GM19023 (cell line): ENCODE data around the gene HTR3A.

Experiments used
- ATAC-seq: cut with Tn5 transposase; IDR thresholded peaks from one replicate; pipeline ENCODE4 v1.9.1; 2021; ENCODE audit warnings: mild to moderate bottlenecking, moderate library complexity; ENCODE audit not compliant: unreplicated experiment

HTR3A gene

DNA sequence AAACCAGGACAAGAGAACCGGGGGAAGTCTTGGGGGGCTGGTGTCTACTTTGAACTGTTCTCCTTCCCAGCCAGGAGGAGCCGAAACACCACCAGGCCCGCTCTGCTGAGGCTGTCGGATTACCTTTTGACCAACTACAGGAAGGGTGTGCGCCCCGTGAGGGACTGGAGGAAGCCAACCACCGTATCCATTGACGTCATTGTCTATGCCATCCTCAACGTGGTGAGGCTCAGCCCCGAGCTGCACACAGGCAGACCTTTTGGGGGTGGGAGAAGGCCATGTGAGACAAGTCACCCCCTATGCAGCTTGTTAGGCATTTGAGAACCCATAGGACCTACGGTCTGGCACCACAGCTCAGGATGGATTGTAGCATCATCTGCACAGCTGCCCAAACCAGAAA lies 2.8 kb downstream of the HTR3A start:
- ATAC-seq = no peak

DNA sequence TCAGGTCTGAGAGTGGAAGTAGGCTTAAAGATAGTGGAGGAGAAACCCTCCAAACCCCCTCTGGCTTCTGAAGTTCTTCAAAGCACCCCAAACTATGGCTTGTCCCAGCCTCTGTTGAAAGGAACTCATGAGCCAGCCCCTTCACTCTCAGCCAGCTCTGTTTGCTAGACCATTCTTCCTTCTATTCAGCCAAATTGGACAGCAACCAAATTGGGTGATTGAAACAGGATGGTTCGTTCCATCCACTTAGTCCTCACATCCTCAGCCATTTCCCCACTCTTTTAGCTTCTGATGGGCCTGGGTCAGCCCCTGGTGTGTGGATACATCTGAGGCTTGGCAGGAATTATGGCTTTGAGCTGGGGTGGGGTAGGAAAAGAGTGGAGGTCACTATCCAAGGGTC lies 4.5 kb downstream of the HTR3A start:
- ATAC-seq = no peak

DNA sequence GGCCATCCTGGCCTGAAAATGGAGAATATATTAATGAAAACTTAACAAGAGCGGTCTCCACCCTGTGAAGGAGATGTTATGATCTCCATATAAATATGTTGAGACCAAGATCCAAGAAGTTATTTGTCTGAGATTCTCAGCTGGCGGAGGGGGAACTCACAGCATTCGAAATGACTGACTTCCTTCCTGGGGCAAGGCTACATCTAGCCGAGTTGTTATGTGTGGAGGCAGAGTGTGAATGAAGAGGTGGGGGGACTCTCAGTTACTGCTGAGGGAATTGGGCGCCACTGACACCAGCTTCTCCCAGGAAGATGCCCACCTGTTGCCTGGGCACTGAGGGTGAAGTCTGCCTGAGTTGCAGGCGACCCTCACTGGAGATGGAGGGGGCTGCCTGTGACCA lies 5.9 kb downstream of the HTR3A start:
- ATAC-seq = no peak

DNA sequence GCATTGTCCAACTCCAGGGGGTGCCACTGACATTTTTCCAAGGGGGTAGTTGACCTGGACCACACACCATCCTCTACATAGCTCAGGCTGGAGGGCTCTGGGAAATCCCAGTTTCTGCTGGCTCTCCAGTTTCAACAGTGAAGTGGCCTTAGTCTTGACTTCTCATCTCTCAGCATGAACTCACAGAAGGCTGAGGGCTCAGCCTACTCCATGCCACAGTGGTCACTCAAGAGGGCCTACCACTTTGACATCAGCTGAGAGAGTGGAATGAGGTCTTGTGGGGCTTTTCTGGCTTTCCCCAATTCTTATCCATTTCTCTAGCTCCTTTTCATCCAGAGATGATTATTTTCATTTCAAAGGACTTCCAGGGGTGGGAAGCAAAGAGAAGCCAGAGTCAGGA lies 7.4 kb downstream of the HTR3A start:
- no peak for ATAC-seq

DNA sequence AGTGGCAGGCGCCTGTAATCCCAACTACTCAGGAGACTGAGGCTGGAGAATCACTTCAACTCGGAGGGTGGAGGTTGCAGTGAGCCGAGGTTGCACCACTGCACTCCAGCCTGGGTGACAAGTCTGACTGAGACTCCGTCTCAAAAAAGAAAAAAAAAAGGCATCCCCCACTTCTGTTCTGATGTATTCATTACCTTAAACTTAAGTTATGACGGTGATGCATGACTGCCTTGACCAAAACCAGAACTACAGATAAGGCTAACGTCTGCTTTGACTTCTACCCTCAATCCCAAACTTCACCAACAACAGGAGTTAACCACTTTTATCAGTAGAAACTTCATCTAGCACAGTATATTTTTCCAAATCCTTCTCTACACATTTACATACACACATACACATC lies 9.9 kb downstream of the HTR3A start:
- no peak for ATAC-seq

DNA sequence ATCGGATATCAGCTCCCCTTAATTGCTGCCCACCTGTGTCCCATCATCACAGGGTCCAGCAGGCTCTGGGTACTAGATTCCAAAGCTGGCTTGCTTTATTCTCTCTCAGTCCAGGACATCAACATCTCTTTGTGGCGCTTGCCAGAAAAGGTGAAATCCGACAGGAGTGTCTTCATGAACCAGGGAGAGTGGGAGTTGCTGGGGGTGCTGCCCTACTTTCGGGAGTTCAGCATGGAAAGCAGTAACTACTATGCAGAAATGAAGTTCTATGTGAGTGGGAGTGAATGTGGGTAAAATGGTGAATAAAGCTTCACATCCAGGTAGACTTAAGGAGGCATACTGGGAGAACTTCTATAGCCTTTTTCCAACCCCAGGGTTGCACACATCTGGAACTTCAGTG lies 11.0 kb downstream of the HTR3A start:
- ATAC-seq = no peak

DNA sequence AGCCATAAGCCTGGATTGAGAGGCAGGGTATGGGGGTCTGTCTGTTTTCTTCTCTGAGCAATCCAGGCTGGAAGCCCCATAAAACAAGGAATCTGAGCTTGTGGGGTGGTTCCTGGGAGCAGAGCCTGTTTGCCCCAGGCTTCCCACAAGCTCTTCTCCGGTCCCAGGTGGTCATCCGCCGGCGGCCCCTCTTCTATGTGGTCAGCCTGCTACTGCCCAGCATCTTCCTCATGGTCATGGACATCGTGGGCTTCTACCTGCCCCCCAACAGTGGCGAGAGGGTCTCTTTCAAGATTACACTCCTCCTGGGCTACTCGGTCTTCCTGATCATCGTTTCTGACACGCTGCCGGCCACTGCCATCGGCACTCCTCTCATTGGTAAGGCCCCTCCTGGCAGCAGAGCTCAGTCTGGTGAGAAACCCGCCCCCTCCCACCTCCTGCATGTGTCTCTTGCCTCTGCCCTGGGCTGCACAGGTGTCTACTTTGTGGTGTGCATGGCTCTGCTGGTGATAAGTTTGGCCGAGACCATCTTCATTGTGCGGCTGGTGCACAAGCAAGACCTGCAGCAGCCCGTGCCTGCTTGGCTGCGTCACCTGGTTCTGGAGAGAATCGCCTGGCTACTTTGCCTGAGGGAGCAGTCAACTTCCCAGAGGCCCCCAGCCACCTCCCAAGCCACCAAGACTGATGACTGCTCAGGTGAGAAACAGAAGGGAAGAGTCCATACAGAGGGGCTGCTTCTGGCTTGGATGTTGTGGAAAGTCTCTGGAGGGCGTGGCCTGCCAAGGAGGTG lies 11.6 kb downstream of the HTR3A start:
- no peak for ATAC-seq

DNA sequence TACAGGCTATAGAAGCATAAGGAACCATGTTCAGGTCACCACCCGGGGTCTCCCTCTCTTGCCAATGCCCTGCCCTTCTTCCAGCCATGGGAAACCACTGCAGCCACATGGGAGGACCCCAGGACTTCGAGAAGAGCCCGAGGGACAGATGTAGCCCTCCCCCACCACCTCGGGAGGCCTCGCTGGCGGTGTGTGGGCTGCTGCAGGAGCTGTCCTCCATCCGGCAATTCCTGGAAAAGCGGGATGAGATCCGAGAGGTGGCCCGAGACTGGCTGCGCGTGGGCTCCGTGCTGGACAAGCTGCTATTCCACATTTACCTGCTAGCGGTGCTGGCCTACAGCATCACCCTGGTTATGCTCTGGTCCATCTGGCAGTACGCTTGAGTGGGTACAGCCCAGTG lies 14.5 kb downstream of the HTR3A start:
- no peak for ATAC-seq

DNA sequence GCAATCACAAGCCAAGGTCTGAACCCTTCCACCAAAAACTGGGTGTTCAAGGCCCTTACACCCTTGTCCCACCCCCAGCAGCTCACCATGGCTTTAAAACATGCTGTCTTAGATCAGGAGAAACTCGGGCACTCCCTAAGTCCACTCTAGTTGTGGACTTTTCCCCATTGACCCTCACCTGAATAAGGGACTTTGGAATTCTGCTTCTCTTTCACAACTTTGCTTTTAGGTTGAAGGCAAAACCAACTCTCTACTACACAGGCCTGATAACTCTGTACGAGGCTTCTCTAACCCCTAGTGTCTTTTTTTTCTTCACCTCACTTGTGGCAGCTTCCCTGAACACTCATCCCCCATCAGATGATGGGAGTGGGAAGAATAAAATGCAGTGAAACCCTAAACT lies 15.0 kb downstream of the HTR3A start:
- no peak for ATAC-seq

DNA sequence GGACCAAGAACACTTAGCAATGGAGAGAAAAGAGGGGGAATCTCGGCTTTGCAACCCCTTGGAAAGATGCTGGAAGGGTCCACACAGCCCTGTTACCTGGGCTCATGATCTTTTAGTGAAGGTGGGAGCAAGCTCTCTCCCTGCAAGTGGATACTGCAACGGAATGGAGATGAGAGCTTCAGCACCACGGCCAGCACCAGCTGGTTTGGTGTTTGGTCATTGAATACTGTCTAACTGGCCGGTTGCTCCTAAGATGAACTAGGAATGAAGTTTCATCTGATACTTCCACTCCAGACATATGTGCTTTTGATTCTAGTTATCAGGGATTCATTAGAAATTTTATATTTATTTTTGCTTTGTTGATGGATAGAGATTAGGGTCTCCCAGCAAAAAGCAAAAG lies 16.3 kb downstream of the HTR3A start:
- no peak for ATAC-seq

DNA sequence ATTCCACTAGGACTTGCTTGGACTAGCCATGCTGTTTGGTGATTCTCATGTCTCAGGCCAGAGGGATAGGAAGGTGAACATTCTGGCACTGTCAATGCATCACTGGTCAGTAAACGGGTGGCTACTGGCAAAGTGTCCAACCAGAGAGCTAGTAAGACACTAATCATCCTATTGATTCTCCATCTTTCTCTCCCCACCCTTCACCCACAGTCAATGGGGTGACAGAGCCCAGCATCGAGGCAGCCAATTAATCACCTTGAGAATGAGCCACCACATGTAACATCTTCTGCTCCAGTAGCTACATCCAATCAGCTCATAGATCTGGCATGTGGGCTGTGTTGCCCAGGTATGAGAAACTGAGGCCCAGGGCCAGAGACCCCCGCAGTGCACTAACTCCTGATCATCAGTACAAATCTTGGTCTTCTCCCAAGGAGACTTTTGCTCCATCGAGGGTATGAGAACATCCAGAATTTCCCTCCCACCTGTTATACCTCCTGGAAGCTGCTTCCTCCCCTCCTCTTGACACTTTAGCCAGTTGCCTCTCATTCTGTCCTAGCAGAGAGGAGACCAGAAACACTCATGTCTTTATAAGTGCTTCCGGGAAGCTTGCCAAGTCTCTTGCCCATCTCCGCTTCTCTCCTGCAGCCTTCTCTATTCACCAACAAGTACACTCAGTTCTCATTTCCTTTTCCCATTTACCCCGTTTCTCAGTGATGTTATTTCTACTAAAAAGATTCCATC lies 17.0 kb downstream of the HTR3A start:
- no peak for ATAC-seq

DNA sequence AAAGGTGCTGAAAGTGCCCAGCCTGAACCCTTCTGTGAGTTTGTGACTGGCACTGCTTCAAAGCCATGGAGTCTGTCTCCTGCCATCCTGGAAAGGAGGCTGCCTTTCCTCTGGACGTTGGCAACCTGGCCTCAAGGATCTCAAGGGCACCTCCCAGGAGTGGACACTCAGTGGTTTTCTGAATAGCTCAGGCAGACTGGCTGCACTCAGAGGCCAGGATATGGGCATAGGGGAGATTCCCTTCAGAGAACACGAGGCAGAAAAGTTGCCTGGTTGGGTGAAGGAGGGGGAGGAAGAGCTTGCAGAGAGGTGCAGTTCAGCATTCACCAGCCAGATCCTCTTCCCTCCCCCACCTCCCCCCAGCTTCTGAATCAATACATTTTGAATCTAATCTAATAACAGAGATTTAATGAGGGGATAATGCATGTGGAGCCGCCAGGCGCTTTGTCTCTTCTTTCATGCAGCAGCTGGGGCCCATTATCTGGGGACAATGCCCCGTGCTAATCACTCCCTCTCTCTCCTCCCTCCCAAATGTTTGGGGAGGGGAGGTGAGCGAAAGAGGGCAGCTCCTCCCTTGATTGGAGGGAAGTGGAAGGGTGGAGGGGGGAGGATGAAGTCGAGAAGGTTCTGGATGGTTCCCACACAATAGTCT lies 17.7 kb downstream of the HTR3A start:
- no peak for ATAC-seq

DNA sequence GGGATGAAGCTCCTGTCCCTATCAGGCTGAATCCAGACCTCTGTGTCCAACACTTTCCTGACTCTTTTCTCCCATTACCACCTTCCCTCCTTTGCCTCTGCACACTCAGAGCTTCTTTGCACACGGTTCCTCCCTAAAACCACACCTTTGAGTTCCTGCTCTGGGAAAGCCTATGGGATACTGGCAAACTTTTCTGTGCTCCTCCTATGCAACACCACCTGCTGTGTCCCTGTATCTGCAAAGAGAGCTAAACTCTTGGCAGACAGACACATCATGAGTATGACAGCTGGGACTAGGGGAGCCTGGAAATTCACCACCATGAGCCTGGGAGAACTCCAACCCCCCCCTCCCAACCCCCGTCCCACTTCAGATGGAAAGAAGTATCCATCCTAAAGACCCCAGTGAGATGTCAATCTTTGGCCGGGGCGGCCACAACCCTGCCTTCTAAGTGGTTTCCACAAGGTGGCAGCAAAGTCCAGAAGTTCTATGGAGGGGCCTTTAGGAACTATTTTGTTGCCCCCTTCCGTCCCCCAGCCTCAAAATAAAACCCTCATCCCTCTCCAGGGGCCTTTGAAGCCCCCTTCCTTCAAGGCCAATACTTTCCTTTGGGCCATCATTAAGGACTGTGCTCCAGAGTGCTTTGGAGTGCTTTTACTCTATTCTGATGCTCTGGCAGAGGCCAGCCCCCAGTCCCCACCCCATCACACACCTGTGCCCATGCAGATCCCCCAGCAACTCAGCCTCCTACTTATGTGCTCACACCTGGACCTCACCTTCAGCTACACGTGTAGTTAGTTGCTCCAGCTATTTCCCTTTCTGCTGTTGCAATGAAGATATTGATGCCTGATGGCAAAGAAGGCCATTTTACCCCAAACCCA lies 19.4 kb downstream of the HTR3A start:
- ATAC-seq = no peak

DNA sequence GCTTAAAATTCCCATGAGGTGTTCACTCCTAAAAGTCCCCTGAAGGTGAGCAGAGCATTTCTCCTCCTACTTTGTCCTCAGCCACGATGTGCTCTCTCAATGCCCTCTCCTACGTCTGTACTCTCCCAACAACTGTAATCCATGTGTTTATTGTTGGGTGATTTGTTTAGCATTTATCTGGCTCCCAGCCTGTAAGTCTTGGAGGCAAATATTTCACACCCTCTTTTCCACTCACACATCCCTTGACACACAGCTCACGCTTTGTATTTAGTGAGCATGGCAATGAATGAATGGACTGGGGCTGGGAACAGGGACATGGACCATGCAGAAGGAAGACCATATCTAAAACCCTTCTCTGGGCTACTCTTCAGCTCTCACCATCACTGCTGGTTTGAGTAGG lies 22.6 kb downstream of the HTR3A start:
- no peak for ATAC-seq

DNA sequence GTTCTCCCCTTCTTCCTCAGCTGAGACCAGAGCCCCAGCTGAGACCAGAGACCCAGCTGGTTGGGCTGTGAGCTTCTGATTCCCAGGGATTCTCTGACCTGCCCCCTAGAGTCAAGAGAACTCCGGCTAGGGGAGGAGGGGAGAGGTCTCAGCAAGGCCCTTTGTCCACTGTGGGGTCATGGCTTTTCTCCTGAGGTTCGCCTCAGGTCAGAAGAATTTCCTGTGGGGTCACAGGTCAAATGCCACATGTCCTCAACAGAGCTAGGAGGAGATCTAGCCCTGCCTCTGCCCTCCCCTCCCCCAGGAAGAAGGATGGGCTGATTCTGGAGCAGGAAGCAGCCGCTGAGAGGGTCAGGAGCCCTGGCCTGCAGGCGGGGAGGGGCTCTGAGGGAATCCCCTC lies 23.7 kb downstream of the HTR3A start:
- ATAC-seq = no peak

DNA sequence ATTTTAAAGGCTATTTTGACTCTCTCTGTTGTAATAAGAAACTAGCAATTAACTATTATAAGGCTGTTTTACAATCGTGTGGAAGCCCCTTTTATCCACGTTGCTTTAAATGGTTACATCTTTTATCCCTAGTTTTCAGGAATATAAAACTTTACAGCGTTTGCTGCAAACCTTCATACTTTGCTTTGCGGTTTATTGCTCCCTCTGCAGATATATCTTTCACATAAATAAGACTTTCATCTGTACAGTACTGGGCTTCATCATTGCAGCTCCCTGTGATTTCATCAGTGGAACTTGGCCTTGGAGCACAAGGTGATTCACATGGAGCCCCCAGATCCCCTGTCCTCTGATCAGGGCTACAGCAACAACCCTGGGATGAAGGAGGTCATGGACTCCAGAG lies 25.6 kb downstream of the HTR3A start:
- ATAC-seq = no peak

DNA sequence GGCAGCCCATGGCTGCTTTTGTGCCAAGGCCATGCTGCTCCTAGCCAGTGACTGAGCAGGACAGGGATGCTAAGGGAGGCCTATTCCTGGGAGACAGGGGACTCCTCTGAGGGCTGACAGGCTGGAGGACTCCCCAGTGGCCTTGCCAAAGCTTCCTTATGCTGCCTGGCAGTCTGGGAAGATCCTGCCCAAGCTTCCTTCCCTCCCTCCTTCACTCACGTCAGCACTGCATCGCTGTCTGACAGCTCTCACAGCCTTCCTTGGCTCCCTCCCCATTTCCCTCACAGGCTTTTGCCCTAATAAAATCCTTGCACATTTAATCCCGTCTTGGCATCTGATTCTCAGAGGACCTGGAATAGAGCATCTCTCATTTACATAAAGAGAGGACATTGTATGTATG lies 26.5 kb downstream of the HTR3A start:
- no peak for ATAC-seq

DNA sequence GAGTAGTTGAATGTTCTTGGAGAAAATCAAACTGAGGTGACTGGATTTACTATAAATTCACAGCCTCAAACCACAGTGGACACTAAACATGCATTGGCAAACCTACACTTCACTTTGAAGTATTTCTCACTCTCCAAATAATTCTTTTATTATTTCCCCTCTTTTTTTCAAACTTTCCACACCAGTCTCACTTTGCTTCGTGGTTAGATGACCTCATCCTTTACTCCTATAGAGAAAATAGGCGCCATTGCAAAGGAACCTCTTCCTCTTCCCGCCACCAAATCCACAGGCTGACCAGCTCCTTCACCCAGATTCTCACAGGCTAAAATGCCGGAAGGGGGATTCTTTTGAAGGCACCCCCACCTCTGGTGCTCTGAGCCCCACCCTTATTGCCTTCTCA lies 33.4 kb downstream of the HTR3A start:
- no peak for ATAC-seq

DNA sequence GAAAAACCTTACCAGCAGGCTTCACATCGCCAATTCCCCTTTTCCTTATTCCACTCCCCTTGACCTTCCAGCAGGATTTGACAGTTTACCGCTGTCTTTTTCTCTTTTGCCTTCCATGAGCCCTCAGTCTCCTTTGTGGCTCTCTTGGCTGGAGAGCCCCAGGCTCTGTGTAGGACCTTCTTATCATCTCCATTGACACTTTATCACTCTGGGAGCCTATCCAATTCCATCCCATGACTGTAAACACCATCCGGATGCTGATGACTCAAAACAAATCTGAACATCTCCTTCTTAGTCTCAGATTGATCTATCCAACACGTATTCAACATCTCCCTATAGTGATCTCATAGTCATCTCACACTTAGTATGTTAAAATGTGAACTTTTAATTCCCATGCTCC lies 36.0 kb downstream of the HTR3A start:
- ATAC-seq = no peak

DNA sequence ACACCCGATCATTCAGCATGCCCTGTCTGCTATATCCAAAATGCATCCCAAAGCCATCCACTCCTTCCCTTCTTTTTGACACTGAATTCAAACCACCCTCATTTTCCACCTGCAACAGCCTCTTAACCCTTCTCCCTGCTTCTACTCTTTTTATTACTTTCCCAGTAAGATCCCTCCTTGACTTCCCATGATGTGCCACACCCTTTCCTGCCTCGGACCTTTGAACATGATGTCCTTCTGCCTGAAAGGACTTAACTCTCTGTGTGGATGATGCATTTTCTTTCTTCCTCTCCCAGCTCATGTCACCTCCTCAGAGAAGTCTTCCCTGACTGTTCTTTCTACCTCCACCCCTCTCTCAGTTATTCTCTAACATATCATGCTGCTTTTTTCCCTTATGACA lies 36.5 kb downstream of the HTR3A start:
- ATAC-seq = no peak

DNA sequence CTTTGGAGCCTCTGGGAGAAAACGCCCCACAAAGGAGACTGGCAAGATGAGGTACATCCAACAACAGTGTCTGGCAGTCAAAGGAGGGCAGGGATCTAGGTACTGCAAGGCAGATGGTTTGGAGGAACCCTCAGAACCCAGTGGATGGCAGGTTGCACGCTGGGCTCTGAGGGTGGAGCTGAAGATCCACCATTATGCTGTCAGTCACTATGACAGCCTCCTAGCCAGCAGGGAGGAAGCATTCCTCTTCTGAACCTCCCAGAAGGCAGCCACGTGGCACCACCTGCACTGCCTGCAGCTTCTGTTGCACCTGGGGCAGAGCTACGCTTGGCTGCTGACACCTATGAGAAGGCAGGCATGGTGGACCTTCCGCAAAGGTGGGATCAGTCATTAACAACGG lies 40.2 kb downstream of the HTR3A start:
- ATAC-seq = no peak
